ENCODE measurements around the gene CHRNA1. TPM values are rescaled to one million over a fixed set of nuclear protein-coding genes. Genes with fewer than 3 reads are reported as not detected.

Gene CHRNA1
- total RNA-seq, 1 experiment from 2014 or later: not detected

DNA sequence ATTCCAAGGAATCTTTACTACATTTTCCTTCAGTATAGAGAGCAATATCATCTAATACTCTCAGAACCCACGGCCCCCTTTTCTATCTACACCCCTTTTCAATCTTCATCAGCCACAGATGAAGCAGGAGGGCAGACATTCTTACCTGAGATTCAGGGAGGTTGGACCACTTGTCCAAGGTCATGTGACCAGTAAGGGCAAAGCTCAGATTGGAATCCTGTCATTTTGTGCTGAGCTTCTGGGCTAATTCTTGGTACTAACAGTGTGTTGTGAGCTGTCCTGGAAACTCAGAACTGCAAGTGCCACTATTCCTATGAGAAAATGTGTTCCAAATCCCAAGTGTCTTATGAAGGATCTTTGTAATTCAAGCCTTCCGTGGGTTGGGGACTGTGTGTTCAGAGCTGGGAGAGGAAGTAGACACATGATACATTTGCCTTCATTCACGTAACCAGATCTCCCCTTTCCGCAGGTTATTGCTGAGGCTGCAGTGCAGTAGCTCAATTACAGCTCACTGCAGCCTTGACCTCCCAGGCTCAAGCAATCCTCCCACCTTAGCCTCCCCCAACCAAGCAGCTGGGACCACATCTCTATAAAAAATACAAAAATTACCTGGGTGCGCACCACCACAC is 3.3 kb downstream of the CHRNA1 start:
- BruUV-seq (replicated peaks): no TSS peak
- no peak overlapping the region for H3K27ac Mint-ChIP-seq (ENCODE audit: unreplicated experiment)

DNA sequence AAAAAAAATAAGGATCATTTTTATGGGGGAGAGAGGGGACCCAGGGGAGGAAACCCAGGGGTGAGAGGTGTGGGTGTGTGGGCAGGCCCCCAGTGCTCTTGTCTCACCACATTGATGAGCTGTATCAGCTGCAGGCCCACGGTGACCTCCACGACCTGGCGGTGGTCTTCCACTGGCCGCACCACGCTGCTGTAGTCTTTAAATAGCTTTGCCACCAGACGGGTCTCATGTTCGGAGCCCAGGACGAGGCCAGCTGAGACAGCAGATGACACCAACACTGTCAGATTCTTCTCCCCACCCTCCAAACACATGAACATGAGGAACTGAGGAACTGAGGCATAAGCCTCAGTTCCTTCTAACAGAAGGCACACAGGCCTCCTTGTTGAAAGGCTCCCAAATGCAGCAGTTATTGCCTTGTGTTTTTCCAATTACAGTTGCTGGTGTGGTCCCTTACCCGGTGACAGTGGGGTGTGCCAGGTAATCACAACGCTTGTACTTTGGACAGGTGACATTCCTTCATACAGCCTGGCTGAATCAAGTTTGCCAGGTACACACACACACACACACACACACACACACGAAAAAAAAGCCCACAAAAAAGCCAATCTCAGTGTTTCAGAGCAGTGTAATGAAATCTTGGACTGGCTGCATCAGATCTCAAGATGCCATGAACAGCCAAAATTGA is 4.7 kb downstream of the CHRNA1 start:
- Mint-ChIP-seq H3K4me1 (ENCODE audit: low read depth, unreplicated experiment) (no peaks in the 10 kb centered on the region), H3K27ac (ENCODE audit: unreplicated experiment) (no peak overlapping the region), H3K9me3 (ENCODE audit: unreplicated experiment) (no peaks in the 10 kb centered on the region), H3K36me3 (ENCODE audit: insufficient read depth, unreplicated experiment) (no peaks in the 10 kb centered on the region), H3K27me3 (ENCODE audit: insufficient read depth, unreplicated experiment) (no peaks in the 10 kb centered on the region), H3K4me3 (ENCODE audit: unreplicated experiment) (no peak overlapping the region)
- TF ChIP-seq CTCF (IDR thresholded peaks at IDR 0.05; ENCODE audit: insufficient read depth in 1 of 2, low read depth in 1 of 2, low read length in 1 of 2, severe bottlenecking in 1 of 2, unreplicated experiment in 1 of 2): no peak
- intact Hi-C loops (cut with micrococcal nuclease; ENCODE audit: unreplicated experiment): no loop called here
- ChIA-PET POLR2A (no interaction called here), CTCF (interaction anchor here (1.7 kb wide), 1 partner anchor 10 kb away, joined by 5 read pairs; no protein-coding TSS in a partner anchor)
- H3K36me3 ChIP-seq (ENCODE audit: control insufficient read depth, insufficient read depth, low read length): no peaks in the 10 kb centered on the region
- no peak overlapping the region for H3K4me3 ChIP-seq (ENCODE audit: low read depth, low read length)
- no peaks in the 10 kb centered on the region for H3K27me3 ChIP-seq (replicated peaks; ENCODE audit: control insufficient read depth, insufficient read depth, low read length)
- H3K9me3 ChIP-seq: no peaks in the 10 kb centered on the region
- no peaks in the 10 kb centered on the region for H3K4me1 ChIP-seq
- no peak for DNase-seq
- no TSS peak for BruUV-seq (replicated peaks)

More for the DNA sequence above, 3.3 kb downstream of the CHRNA1 start:
- ChIA-PET CTCF (interaction anchor here (1.0 to 1.3 kb wide), 2 partner anchors 12 to 64 kb away, joined by 3 to 4 read pairs; no protein-coding TSS in a partner anchor), POLR2A (no interaction called here)
- no peak for TF ChIP-seq CTCF (IDR thresholded peaks at IDR 0.05; ENCODE audit: insufficient read depth in 1 of 2, low read depth in 1 of 2, low read length in 1 of 2, severe bottlenecking in 1 of 2, unreplicated experiment in 1 of 2)
- Mint-ChIP-seq H3K4me3 (ENCODE audit: unreplicated experiment) (no peak overlapping the region), H3K36me3 (ENCODE audit: insufficient read depth, unreplicated experiment) (no peaks in the 10 kb centered on the region), H3K27me3 (ENCODE audit: insufficient read depth, unreplicated experiment) (no peaks in the 10 kb centered on the region), H3K9me3 (ENCODE audit: unreplicated experiment) (no peaks in the 10 kb centered on the region), H3K4me1 (ENCODE audit: low read depth, unreplicated experiment) (no peaks in the 10 kb centered on the region)
- no peaks in the 10 kb centered on the region for H3K36me3 ChIP-seq (ENCODE audit: control insufficient read depth, insufficient read depth, low read length)
- no peak overlapping the region for H3K4me3 ChIP-seq (ENCODE audit: low read depth, low read length)
- no peak for DNase-seq
- intact Hi-C loops (cut with micrococcal nuclease; ENCODE audit: unreplicated experiment): no loop called here
- no peaks in the 10 kb centered on the region for H3K27me3 ChIP-seq (replicated peaks; ENCODE audit: control insufficient read depth, insufficient read depth, low read length)
- H3K9me3 ChIP-seq: no peaks in the 10 kb centered on the region
- no peaks in the 10 kb centered on the region for H3K4me1 ChIP-seq

- Histone ChIP-seq H3K27me3 (replicated peaks; ENCODE audit: control insufficient read depth, insufficient read depth, low read length) (no peaks in the 10 kb centered on the region), H3K4me1 (no peaks in the 10 kb centered on the region), H3K36me3 (ENCODE audit: control insufficient read depth, insufficient read depth, low read length) (no peaks in the 10 kb centered on the region), H3K9me3 (no peaks in the 10 kb centered on the region), H3K4me3 (ENCODE audit: low read depth, low read length) (no peak overlapping the region)
- H3K4me1 Mint-ChIP-seq (ENCODE audit: low read depth, unreplicated experiment): no peaks in the 10 kb centered on the region
- intact Hi-C loops (cut with micrococcal nuclease; ENCODE audit: unreplicated experiment): no loop called here
- TF ChIP-seq CTCF (IDR thresholded peaks at IDR 0.05; ENCODE audit: insufficient read depth in 1 of 2, low read depth in 1 of 2, low read length in 1 of 2, severe bottlenecking in 1 of 2, unreplicated experiment in 1 of 2): no peak
- no peak overlapping the region for H3K4me3 Mint-ChIP-seq (ENCODE audit: unreplicated experiment)
- no peaks in the 10 kb centered on the region for H3K9me3 Mint-ChIP-seq (ENCODE audit: unreplicated experiment)
- no peak overlapping the region for H3K27ac Mint-ChIP-seq (ENCODE audit: unreplicated experiment)
- no peak for DNase-seq
- H3K27me3 Mint-ChIP-seq (ENCODE audit: insufficient read depth, unreplicated experiment): no peaks in the 10 kb centered on the region
- POLR2A ChIA-PET: no interaction called here
- H3K36me3 Mint-ChIP-seq (ENCODE audit: insufficient read depth, unreplicated experiment): no peaks in the 10 kb centered on the region
- CTCF ChIA-PET: no interaction called here
- BruUV-seq (replicated peaks): no TSS peak
Measured at GRCh38 chr2:174756743-174757142, 7.5 kb downstream of the CHRNA1 start.
